SW480 (cell line): ENCODE results near the gene NAA35.
A peak's percentile ranks its signal among the peaks of the same experiment; 100 is the strongest.
"Not testable (repeated sequence)": the region's sequence is repeated elsewhere in the genome, so short reads cannot be mapped to it uniquely, and the experiment has no call there.

Experiments used
- DNase-seq: peaks from one replicate; pipeline ENCODE4 v3.0.0-alpha.2; 2016; ENCODE audit warnings: low spot score

NAA35 gene

GRCh38 chr9:85940832-85941621 lies at the start of gene NAA35:
NAA35 (plus strand) TSS chr9:85941146; CDS start chr9:85942160, 1,014 bp downstream.
- peak; percentile 96 for DNase-seq

GRCh38 chr9:85892401-85892800 lies 48.5 kb upstream of the NAA35 start:
- no peak for DNase-seq

- no peak for DNase-seq
These were observed 45.3 kb upstream of the NAA35 start for GRCh38 chr9:85895685-85896084.

GRCh38 chr9:85897848-85898247 lies 43.1 kb upstream of the NAA35 start:
- DNase-seq, result no peak

- no peak for DNase-seq
These were observed 42.6 kb upstream of the NAA35 start for GRCh38 chr9:85898332-85898731.

- no peak for DNase-seq
These were observed 41.6 kb upstream of the NAA35 start for GRCh38 chr9:85899388-85899787.

GRCh38 chr9:85900504-85901201 lies 40.3 kb upstream of the NAA35 start:
- peak; percentile 17 for DNase-seq

- DNase-seq, result no peak
These were observed 36.0 kb upstream of the NAA35 start for GRCh38 chr9:85904975-85905374.

GRCh38 chr9:85905957-85906356 lies 35.0 kb upstream of the NAA35 start:
- no peak for DNase-seq

GRCh38 chr9:85909390-85909789 lies 31.6 kb upstream of the NAA35 start:
- no peak for DNase-seq

GRCh38 chr9:85914108-85914507 lies 26.8 kb upstream of the NAA35 start:
- DNase-seq, result no peak

GRCh38 chr9:85917756-85918155 lies 23.2 kb upstream of the NAA35 start:
- DNase-seq, result no peak

- no peak for DNase-seq
These were observed 15.5 kb upstream of the NAA35 start for GRCh38 chr9:85925493-85925892.

- no peak for DNase-seq
These were observed 13.9 kb upstream of the NAA35 start for GRCh38 chr9:85927076-85927475.

GRCh38 chr9:85931495-85931894 lies 9.5 kb upstream of the NAA35 start:
- DNase-seq, result no peak

GRCh38 chr9:85935950-85936349 lies 5.0 kb upstream of the NAA35 start:
- DNase-seq, result not testable (repeated sequence)

- peak; percentile 3 for DNase-seq
These were observed 593 bp upstream of the NAA35 start for GRCh38 chr9:85940275-85940831.

- no peak for DNase-seq
These were observed 635 bp downstream of the NAA35 start for GRCh38 chr9:85941622-85941940.

- DNase-seq, result no peak
These were observed 1.3 kb downstream of the NAA35 start for GRCh38 chr9:85941966-85942912.

- no peak for DNase-seq
These were observed 2.2 kb downstream of the NAA35 start for GRCh38 chr9:85942913-85943709.

GRCh38 chr9:85943757-85944430 lies 2.9 kb downstream of the NAA35 start:
- DNase-seq, result no peak
